H1 (cell line): Measurements from ENCODE around the gene ME3. TPM values are rescaled to one million over a fixed set of nuclear protein-coding genes. Genes with fewer than 3 reads are reported as not detected.

ENCODE experiments used
- ATF3 ChIP-seq: IDR thresholded peaks from 2 replicates; pipeline ENCODE4 v1.6.1; 2011; ENCODE audit warnings: low read depth, mild to moderate bottlenecking, low read length; ENCODE audit not compliant: insufficient read depth
- CBX5 ChIP-seq: fragments of 300-800, 300-1000 bp; sonication (generic); IDR thresholded peaks from 2 replicates; pipeline ENCODE4 v1.7.1; 2016; ENCODE audit warnings: antibody characterized with exemption, low read length, low read depth
- CHD7 ChIP-seq: fragments of 300-600 bp; sonication (generic); IDR thresholded peaks from 2 replicates; pipeline ENCODE4 v1.7.1; 2012; ENCODE audit warnings: low read length, moderate library complexity, mild to moderate bottlenecking, inconsistent platforms; ENCODE audit not compliant: insufficient replicate concordance
- E2F6 ChIP-seq: IDR thresholded peaks from 2 replicates; pipeline ENCODE4 v1.6.1; 2012; ENCODE audit warnings: inconsistent platforms
- MAFK ChIP-seq: IDR thresholded peaks from 2 replicates; pipeline ENCODE4 v1.6.1; 2012; ENCODE audit warnings: low read depth, mild to moderate bottlenecking, improper control_type of control experiment, low read length
- SIX5 ChIP-seq: IDR thresholded peaks from 2 replicates; pipeline ENCODE4 v1.6.1; 2011; ENCODE audit warnings: mild to moderate bottlenecking, low read depth, low read length
- SP2 ChIP-seq: IDR thresholded peaks from 2 replicates; pipeline ENCODE4 v1.6.1; 2012; ENCODE audit warnings: mild to moderate bottlenecking, low read length, inconsistent platforms
- USF2 ChIP-seq: IDR thresholded peaks from 2 replicates; pipeline ENCODE4 v1.6.1; 2011; ENCODE audit warnings: low read length, improper control_type of control experiment
- polyA plus RNA-seq, 7 experiments: library from polyadenylated mRNA; depleted of rRNA in 3 of 7; stranded (reverse) in 5 of 7; unstranded in 2 of 7; fragments of >200 nt in 5 of 7; fragments of 200-250 nt in 2 of 7; gene quantifications; 1 replicate in 5 of 7; 2 replicates in 1 of 7; 4 replicates in 1 of 7; pipeline versions ENCODE4 v1.2.1 to v1.2.3, GENCODE V29; 2011 to 2013; ENCODE audit warnings: missing spikeins in 2 of 7, mixed read lengths in 2 of 7
- total RNA-seq: library from RNA; stranded (reverse); fragmentation: NEBNext Ultra II Directional; extraction: Animal tissue kit (Norgen Biotek cat#: 25700); gene quantifications from 2 replicates; pipeline ENCODE4 v1.2.1, GENCODE V29; 2021

ME3 gene
- total and polyA plus RNA-seq, 2 of the 8 experiments (the other 6 are each of a cell fraction or from before 2014, with no cell fraction given) = 1.5 to 2.8 TPM

GRCh38 chr11:86596861-86597586 lies 75.4 kb downstream of the ME3 start (continued):
- TF ChIP-seq CHD7 (no peak), MAFK (no peak), SP2 (no peak), CBX5 (no peak), USF2 (no peak), SIX5 (no peak), E2F6 (no peak), ATF3 (no peak)
